Measurements from ENCODE around the gene S1PR4.

- TF ChIP-seq, protein P1, sequence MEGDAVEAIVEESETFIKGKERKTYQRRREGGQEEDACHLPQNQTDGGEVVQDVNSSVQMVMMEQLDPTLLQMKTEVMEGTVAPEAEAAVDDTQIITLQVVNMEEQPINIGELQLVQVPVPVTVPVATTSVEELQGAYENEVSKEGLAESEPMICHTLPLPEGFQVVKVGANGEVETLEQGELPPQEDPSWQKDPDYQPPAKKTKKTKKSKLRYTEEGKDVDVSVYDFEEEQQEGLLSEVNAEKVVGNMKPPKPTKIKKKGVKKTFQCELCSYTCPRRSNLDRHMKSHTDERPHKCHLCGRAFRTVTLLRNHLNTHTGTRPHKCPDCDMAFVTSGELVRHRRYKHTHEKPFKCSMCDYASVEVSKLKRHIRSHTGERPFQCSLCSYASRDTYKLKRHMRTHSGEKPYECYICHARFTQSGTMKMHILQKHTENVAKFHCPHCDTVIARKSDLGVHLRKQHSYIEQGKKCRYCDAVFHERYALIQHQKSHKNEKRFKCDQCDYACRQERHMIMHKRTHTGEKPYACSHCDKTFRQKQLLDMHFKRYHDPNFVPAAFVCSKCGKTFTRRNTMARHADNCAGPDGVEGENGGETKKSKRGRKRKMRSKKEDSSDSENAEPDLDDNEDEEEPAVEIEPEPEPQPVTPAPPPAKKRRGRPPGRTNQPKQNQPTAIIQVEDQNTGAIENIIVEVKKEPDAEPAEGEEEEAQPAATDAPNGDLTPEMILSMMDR (conservative IDR thresholded peaks at IDR 0.05; ENCODE audit: low read depth, low read length), result no peak; the same call in 1 of the 2 replicates
- TF ChIP-seq EZH2 (IDR thresholded peaks at IDR 0.05; ENCODE audit: low read length, unreplicated experiment), result no peak
- TF ChIP-seq EZH2phosphoT487 (IDR thresholded peaks at IDR 0.05; ENCODE audit: borderline replicate concordance, low read length), result no peak
These were observed 46.0 kb downstream of the S1PR4 start, which contains the start of gene CELF5 for GRCh38 chr19:3224346-3225168.
